Superior temporal gyrus (tissue), 1 donor: Measurements from ENCODE around the gene DLG2.
"Not testable (repeated sequence)": the region's sequence is repeated elsewhere in the genome, so short reads cannot be mapped to it uniquely, and the experiment has no call there.

Experiments
- DNase-seq: peaks from one replicate; pipeline ENCODE4 v3.0.0-alpha.2; 2016; ENCODE audit errors: extremely low spot score

The DLG2 gene

DNA sequence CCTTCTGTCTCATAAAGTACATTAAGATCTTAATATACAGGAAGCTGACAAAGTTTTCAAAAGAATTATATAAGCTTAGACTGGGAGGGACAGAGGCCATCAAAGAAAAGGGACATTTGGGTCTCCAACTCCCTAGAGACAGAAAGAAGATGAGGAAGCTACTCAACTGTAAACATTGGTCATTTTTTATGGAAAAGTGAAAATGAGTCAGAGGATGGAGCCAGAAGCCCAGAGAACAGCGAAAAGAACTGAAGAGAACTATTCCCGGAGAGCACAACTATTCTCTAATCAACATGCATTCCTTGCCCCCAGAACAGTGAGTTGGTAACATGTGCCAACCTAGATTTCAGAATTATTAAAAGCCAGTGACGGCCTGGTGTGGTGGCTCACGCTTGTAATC is 779.3 kb downstream of the DLG2 start:
- no peak for DNase-seq

DNA sequence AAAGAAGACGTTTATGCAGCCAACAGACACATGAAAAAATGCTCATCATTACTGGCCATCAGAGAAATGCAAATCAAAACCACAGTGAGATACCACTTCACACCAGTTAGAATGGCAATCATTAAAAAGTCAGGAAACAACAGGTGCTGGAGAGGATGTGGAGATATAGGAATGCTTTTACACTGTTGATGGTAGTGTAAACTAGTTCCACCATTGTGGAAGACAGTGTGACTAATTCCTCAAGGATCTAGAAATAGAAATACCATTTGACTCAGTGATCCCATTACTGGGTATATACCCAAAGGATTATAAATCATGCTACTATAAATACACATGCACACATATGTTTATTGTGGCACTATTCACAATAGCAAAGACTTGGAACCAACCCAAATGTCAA is 786.9 kb downstream of the DLG2 start:
- DNase-seq = not testable (repeated sequence)

DNA sequence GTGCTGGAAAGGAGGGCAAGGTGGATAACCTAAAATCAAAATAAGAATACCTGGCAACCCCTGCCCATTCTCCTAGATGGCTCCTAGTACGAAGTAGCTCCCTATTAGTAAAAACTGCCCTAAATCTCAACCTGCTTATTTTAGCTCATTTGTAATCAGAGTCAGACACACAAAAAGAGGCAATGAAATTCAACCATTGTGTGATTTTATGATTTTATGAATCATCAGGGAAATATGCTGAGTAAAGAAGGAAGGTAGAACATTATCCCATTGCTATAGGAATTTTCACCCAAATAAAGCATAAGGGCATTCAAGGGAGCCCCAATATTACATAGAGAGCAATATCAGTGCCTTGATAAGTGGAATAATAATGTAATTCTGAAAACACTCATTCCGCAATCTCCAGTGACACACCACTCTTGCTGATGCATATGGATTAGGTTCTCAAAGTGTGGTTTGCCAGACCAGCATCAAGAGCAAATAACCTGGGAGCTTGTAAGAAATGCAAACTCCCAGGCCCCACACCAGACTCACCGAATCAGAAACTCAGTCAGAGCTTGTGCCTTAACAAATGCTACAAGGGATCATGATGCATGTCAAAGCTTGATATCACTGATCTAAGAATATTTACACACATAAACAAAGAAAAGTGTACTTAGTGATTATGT is 789.6 kb downstream of the DLG2 start:
- no peak for DNase-seq

DNA sequence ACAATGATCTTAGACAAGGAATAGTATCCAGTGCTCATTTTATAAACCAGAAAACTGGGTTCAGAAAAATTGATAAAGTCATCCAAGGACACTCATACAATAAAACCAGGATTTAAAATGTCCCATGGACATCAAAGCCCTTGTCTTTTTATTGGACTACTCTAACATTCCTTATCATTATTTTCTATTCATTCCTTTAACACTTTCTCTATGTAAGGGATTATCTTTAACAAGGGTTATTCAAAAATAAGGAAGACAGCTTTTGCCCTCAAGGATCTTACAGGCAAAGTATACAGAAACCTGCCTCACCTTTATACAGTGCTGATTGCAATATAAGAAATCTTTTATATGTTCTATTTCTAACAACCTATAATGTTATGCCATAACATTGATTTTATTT is 790.8 kb downstream of the DLG2 start:
- no peak for DNase-seq

DNA sequence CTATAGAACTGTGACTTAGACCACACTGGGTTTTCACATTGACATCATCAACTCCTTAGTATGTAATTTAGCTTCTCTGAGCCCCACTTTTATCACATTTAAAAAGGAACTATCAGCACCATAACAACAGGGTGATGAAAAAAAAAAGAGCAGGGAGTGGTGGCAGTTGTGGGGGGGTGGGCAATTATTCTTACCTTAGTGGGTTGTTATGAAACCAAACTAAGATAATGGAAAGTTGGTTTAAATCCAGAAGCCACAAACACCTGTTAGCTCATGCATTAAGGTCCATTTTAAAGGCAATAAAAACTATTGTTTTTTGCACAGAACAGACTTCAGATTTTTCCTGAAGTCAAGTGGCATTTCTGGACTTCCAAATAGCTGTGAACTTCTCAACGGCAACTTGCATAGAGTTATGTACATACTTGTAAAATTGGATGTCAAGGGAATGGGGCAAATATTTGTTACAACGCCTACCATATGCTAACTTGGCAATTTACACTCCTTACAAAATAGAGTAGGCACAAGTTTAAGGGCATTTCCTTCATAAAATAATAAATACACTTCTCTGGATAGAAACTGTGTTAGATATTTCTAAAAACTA is 793.6 kb downstream of the DLG2 start:
- no peak for DNase-seq

DNA sequence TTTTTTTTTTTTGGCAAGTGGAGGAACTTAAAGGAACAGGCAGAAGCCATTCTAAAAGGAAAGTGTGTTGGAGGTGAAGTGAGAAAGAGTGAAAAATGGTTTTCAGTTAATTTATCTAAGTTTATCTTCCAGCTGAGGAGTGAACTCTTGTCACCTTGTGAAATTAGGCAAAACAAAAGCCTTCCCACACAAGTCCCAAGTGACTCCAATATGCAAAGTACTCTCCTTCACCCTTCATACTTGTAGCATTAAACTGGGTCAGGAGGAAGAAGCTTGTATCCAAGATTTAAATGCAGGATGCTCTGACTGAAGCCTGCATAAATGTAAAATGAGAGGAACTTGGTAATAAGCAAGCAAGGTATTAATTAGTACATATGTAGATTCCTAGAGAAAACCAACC is 796.8 kb downstream of the DLG2 start:
- no peak for DNase-seq

DNA sequence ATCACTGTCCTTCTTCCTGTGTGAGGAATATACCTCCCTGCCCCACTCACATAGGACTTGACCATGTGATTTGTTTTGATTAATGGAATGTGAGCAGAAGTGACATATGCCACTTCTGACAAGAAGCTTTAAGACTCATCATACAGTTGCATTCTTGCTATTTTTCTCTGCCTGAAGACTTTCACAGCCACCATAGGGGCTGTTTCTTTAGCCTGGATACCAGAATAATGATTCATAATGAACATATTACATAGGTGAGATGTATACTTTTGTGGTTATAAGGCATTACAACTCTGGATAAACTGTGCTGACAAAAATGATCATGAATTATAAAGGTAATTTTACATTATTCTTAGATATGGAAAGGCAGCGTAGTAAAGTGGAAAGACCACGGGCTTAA is 798.0 kb downstream of the DLG2 start:
- no peak for DNase-seq

DNA sequence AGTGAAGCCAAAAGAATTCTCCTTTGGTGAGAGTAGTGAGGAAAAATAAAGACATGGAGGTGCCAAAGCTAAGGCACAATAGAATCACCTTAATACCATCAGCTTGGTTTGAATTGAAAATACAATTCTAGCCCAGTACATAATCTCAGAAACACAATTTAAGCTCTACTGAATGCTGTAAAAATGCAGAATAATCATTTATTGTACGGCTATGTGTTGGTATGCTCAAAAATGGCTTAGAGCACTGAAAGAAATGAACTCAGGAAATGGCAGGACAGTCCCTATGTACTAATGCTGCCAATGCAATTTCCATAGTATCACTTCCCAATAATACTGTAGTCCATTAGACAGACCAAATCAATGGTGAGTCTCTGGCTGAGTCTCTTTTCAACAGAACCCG is 798.5 kb downstream of the DLG2 start:
- no peak for DNase-seq

DNA sequence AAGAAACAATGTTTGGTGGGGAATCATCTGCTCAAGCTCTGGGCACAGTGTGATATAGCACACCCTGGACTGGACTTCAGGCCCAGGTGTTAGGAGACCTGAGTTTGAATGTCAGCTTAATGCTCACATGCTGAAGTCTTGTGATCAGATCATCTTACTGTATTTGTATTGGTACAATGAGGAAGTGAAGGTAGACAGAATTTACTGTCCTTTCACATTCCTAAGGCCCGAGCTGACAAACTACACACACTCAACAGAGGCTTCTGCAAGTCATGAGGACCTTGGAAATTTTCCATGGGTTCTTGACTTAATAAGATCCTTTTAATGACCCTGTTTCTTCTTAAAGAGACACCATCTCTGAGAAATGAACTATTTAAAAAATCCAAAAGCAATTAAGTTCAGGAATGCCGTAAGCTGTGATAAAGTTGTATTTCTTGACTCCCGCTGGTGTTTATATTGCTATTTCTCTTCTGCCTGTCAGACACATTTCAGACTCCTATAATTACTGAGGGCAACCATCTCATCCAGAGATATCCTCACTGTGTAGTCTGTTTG is 802.0 kb downstream of the DLG2 start:
- no peak for DNase-seq

DNA sequence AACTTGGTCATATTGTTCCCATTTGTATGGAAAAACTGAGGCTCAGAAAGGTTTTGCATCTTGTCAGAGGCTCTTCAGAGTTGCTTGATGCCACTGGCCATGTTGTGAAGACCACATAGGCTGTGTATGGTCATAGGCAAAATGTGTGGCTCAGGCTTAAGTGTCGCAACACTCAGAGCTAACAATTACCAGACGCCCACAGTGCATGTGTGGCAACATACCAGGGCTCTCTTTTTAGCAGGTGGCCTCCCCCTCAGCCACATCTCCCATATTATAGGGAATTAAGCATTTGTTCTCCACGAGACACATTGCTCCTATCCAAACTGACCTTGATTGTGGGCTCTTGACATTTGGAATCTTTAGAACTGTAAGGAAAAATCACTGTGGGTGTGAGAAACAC is 802.5 kb downstream of the DLG2 start:
- DNase-seq = no peak

DNA sequence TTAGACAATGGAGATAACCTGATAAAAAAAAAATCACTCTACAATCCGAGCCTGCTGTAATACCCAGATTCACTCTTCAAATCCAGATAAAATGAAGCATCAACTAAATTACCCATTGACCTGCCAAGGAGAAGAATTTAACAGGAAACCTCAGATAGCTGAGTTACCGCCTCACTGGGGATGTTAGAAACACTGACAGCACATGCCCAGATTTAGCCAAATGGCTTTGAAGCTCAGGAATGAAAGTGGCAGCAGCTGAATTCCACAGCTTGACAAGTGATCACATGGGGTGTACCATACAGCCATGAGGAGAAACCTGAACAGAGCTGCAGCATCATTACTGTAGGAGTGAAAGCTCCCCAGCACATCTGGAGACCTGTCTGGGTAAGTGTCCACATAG is 807.6 kb downstream of the DLG2 start:
- DNase-seq = no peak

DNA sequence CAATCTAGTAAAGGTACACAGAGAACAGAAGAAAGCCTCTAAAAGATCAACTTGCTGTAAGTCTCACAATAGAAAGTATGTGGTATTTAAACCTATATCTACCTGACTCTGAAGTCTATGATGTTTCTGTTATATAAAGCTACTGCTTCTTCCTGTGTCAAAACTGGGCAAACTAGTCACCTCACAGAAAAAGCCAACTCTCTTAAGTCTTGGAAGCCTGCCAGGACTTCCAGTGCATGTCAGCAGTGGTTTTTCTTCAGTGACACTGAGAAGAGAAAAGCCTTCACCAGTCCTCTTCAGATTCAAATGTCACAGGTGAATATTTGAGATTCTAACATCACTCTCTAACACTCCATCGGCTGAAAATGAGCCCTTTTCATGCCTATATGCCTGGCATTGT is 808.0 kb downstream of the DLG2 start:
- DNase-seq = no peak

DNA sequence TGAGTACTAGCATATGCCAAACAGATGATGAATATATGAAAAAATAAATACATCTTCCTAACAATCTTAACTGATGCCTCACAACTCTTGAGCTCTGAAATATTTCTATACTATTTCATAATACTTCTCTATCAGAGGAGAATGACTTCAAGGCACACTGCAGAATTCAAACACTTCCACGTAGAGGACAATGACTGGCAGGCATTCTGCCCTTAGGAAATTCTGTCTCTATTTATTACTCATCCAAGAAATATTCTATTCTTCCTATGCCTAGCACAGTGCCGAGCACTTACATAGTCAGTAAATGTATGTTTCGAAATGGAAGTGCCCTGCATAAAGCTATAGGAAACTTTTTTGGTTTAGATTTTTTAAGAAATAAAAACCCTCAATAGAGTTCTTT is 809.1 kb downstream of the DLG2 start:
- DNase-seq = no peak

DNA sequence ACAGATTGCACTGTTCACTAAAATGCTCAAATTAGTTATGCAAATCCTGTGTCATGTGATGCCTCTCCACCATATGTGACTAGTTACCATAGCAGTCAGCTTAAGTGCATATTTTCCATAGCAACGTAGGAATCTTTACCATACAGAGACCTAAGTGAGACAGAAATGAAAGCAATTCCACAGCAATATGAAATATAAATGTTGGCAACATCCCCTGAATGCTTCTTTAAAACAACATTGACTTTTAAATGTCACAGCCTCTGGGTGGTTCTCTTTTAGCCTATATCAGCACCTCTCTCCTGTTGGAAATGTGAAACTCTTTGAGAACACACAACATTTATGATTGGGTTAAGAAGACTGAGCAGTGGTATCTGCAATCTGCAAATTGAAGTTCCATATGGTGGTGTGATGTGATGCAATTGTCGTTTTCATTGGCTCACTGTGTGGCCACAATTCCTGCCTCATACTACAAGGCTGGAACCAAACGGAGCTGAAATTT is 814.6 kb downstream of the DLG2 start:
- peak; percentile 76 for DNase-seq

DNA sequence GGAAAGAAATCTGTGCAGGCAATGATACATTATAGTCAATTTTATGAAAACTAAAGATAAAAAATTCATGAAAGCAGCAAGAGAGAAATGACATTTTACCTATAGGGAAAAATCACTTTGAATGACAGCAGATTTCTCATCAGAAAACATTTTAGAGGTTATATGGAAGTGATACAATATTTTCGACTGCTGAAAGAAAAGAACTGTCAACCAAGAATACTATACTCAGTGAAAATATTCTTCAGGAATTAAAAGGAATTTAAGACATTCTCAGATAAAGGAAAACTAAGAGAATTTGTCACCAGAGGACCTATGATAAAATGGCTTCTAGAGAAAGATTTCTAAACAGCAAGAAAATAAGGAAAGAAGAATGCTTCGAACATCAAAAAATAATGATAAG is 820.8 kb downstream of the DLG2 start:
- DNase-seq = no peak

DNA sequence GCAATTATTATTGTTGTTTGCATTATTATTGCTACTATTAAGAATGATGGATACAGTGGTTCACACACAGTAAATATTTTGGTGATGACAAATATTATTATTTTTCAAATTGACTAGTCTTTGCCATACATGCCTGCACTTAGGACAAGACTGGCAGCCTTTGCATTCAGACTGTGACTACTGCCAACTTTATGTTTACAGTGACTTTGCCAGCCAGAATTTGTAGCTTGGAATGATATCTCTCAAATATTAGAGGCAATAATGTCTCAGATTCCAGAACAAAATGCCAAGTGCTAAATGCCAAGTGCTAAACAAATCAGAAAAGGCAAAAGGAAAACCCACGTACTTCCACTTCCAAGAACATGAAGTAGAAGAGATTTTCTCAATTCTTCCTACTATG is 823.1 kb downstream of the DLG2 start:
- no peak for DNase-seq

DNA sequence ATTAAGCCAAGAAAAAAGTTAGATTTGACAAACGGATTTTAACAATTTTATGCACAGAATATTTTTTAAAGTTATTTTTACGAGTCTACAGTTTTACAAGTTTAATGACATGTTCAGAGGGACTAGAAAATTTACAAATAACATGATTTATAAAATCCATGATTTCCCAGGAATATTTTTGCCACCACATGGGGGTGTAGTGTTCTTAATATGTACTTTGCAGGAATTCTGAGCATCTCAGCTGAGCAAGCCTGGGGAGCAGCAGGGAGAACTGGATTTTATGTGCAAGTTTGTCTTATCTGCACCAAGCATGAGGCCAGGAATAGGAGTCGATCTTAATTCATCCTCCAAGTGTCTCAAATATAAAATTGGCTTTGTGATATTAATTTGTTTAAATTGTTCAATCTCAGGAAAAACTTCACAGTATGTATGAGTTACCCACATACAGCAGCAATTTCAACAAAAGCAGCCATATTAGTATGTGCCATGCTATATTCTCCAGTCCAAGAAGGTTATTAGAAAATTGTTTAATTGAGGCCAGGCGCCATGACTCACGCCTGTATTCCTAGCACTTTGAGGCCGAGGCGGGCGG is 826.3 kb downstream of the DLG2 start:
- peak; percentile 56 for DNase-seq

DNA sequence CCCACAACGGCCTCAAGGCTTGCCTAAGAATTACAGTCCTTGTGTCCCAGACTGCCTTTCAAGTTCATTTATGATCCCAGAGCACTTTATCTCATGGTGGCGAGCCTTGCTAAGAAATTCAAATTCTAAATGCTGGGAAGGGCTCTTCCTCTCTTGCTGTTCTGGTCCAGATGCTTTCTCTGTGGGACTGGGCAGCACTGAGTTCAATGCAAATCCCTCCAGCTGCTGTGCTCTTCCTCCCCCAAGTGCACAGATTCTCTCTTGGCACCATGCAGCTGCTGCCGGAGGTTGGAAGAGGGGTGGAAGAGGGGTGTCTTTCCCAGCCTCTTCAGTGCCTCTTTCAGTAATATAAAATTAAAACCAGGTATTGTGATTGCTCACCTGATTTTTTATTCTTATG is 828.0 kb downstream of the DLG2 start:
- DNase-seq = no peak

DNA sequence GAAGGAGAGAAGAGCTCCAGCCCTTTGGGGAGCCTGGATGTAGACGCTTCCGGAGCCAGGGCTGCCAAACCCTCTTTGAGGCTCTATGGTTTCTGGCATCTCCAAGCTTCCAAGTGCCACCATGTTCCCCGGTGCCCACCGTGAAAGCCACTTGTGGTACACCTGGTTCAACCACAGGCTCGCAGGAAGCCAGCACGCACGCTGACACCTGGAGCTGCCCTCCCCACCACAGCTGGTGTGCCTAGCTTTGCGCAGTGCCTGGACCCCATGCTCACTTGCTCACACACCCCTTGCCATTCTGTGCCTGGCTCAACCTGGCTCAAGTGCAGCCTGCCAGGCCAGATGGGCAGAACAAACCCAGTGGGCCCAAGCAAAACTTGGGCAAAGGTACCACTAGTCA is 831.4 kb downstream of the DLG2 start:
- DNase-seq = no peak

DNA sequence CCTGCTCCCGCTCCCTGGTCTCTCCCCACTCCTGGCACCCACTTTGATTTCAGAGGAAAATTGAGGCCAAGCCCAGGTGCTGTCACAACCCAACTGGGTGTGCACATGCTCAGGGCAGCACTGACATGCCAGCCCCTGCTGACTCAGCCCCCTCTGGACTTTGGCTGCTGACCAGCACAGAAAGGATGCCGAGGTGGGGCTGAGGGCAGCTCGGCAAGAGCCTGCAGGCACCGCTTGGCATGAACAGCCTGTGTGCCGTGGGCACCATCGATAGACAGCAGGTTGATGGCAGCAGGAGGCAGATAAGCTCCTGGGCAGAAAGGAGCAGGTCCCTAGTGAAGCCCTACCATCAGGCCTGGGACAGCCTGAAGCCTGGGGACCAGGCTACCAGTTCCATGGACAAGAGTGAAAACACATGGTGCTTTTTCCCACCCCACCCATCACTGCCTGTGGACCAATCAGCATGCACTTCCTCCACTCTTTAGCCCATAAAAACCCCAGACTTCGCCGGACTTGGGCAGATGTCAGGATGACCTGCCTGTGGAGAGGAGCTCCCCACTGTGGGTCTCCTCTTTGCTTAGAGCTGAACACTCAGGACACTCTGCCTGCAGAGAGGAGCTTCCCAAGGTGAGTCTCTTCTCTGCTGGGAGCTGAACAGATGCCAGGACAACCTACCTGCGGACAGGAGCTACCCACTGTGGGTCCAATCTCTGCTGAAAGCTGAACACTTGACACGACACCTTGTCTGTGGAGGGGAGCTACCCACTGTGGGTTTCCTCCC is 832.3 kb downstream of the DLG2 start:
- DNase-seq = no peak

DNA sequence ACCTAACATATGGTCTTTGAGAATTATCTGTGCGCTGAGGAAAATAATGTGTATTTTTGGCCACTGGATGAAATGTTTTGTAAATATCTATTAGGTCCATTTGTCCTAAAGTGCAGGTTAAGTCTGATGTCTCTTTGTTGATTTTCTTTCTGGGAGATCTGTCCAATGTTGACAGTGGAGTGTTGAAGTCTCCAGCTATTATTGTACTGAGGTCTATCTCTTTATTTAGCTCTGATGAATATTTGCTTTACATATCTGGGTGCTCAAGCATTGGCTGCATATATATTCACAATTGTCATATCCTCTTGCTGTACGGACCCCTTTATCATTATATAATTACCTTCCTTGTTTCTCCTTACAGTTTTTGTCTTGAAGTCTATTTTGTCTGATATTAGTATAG is 833.8 kb downstream of the DLG2 start:
- DNase-seq = no peak

DNA sequence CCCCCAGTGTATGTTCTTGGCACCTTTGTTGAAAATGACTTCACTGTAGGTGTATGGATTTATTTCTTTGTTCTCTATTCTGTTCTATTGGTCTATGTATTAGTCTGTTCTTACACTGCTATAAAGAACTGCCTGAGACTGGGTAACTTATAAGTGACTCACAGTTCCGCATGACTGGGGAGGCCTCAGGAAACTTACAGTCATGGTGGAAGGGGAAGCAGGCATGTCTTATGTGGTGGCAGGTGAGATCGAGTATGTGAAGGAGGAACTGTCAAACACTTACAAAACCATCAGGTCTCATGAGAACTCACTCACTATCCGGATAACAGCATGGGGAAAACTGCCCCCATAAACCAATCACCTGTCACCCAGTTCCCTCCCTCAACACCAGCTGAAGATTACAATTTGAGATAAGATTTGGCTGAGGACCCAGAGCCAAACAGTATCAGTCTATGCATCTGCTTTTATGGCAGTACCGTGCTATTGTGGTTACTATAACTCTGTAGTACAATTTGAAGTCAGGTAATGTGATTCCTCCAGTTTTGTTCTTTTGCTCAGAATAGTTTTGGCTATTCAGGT is 836.2 kb downstream of the DLG2 start:
- no peak for DNase-seq
